CD4-positive, alpha-beta T cell treated with Interleukin-10 for 1 hour (primary cell): ENCODE measurements around the gene SPRR3.

Experiments used
- DNase-seq: peaks from one replicate; pipeline ENCODE4 v3.0.0-alpha.2; 2020

The SPRR3 gene, protein sequence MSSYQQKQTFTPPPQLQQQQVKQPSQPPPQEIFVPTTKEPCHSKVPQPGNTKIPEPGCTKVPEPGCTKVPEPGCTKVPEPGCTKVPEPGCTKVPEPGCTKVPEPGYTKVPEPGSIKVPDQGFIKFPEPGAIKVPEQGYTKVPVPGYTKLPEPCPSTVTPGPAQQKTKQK

DNA sequence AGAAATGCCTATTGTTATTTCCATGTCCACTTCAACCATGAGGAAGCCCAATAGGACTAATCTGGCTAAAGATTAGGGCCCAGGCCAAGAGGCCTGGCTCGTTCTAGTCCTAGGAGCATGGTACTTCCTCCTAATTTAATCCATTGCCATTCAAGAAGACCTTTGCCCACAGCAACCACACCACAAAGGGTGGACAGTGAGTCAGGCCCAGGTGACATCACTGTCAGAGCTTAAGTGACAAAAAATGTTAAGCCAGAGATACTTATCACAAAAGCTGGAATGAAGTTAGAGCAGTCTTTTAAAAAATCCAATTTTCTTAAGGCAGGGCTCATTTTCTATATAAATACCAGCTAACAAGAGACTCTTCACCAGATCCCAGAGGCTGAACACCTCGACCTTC lies at the start of gene SPRR3:
Gene SPRR3, plus strand, starts transcription at position 368 of the 400 bp plus-strand sequence. CDS start 1,272 bp downstream, outside the sequence.
- DNase-seq: no peak

DNA sequence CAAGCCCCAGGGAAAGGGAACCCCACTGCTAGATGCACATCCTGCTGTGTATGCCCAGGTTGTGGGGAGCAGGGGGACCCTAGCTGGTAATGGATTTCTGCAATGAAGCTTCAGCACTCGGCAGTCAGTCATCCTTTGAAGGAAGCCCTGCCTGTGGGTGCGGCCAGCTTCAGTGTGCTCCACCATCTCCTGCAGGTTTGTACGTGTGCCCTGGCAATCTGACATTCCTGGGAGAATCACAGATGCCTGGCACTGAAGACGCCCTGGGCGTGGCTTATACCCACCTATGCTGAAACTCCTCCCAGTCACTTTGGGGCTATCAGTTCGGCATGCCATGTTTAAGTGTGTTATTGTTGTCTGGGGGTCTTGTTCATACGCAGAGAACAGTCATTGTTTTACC lies 47.8 kb upstream of the SPRR3 start:
- no peak for DNase-seq

DNA sequence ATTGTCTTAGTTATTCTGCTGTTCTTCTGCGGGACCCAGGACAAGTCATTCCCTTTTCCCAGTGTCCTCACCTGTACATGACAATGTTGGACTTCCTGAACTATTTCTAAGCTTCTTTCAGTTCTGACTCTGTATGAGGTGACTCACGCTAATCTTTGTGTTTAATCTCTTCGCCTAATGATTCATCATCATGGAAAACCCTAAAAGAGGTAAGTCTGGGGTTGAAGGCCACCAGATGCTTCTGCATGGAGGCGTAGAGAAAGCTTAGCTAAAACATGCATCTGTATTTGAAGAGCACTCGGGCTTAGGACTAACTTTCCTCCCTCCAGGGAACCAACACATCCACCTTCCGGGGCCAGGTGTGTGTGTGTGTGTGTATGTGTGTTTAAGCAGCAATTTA lies 47.1 kb upstream of the SPRR3 start:
- no peak for DNase-seq

DNA sequence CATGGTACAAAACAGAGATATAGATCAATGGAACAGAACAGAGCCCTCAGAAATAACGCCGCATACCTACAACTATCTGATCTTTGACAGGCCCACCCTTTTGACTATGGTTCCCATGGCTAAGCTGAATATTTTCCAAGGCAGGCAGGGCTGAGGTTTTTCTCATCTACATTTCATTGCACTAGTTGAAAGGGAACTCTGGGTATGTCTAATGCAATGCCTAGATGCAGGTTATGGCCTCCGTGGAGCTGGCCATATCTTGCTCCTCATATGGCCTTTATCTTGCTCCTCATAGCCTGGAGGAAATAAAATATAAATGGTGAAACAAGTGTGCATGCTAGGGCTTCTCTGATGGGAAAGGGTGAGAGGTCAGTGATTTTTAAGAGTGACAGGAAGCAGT lies 44.0 kb upstream of the SPRR3 start:
- DNase-seq: no peak

DNA sequence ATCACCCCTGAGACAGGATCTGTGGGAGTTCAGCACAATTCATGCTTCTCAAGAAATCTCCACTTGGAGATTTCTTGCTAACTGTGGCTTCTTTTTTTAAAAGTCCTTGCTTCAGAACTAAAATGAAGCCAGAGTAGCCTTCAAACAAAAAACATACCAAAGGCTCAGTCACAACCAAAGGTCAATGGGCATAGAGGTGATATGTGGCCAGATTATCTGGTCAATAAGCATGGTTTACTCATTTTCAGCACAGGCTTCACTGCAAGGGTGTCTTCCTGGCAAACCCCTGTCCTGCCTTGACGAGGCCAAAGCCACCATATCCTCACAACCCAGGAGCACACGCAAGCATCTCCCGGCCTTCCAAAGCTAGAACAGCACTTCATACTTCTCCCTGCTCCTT lies 42.3 kb upstream of the SPRR3 start:
- no peak for DNase-seq

DNA sequence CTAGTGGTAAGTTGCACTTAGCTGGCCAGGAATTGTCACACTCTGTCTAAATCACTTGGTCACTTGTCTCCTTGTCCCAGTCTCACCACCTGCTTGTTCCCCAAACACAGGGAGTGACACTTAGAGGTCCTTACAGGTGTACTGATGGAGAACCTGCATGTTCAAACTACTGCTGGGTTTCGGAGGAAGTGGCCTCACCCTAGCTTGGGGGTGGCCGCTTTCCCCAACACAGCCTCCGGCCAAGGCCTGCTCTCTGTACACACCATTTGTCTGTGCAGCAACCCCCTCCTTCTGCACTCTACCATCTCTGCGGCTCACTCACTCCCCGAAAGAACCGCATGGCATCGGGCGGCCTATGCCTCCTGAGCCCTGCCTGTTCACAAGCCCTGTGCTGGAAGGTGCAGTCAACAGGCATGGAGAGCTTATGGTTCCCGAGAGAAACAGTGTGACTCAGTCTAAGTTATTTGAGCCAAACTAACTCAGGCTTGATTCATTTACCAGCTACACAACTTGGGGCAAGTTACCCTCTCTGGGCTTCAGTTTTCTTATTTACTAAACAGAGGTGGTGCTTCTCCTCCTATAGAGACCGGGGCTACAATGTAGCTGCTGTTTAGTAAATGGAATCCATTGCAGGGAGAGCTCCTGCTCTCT lies 41.6 kb upstream of the SPRR3 start:
- DNase-seq: no peak

DNA sequence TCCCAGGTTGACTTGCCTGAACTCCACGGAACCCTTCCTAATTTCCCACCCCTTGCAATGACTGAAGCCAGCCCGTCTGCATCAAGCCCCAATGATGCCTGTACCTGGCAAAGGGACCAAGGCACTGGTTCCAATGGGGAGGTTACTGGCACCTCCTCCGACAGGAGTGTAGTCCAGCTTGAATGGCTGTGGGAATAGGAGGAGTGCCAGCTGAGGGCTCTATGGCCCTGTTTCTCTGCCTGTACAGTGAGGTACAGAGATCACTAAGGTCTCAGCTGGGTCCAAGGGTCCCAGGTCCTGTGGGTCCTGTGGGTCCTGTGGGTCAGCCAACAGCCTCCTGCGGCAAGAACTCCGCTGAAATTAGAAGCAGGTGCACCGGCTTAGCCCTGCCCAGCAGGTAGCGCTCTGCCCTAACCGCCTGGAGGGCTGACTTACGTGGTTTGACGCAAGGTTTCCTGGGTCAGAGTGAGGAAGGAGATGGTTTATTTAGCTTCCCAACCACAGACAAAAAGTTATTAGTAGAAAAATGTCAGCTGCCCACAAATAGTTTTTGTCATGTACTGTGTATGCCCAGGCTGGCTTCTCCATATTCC lies 41.0 kb upstream of the SPRR3 start:
- no peak for DNase-seq

DNA sequence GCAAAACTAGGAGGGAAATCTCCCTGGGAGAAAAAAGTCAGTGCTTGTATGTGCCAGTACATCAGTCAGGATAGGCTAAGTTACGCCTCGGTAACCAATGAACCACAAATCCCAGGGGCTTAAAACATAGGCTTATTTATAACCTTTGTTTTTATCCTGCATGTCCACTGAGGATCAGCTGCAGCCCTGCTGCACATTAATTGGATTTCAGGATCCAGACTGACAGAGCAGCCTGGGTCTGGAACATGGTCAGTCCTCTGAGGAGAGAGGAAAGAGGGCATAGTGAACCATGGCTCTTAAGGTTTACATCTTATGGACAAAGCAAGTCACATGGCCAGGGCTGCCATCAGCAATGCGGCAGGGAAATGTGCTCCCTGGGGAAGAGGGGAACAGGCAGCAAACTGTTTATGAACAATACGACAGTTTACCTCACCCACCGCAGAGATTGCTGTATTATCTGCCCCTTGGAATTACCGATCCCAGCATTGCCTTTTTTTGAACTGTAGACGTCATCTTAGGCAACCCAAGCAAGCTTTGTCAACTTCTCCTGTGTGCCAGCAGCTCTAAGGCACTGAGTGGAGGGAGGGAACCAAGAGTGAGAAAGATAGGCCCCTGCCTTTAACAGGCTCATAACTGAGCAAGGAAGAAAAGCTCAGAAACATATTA lies 40.2 kb upstream of the SPRR3 start:
- DNase-seq: no peak

DNA sequence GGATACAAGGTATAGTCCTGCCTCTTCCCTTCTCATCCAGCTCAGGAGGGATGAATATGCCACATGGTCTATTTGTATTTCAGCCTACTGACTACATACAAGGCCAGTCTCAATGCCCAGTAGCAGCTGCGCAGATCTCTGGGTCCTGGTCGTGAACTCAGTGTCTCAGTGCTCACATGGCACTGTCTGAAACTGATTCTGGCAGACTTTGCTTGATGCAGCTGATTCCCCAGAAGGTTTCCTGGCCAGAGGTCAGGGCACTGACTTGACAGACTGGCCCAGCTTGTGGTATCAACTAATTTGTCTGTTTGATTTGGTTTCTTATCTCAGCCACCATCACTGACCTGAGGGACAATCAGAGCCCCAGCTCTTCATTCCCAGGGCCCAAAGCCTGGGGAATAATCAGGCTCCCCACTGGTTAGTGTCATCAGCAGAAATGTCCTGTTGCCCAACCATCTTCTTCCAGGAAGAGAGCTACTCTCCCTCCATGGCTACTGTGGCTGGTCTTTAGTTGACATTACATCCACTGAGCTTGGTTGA lies 38.6 kb upstream of the SPRR3 start:
- DNase-seq: no peak

DNA sequence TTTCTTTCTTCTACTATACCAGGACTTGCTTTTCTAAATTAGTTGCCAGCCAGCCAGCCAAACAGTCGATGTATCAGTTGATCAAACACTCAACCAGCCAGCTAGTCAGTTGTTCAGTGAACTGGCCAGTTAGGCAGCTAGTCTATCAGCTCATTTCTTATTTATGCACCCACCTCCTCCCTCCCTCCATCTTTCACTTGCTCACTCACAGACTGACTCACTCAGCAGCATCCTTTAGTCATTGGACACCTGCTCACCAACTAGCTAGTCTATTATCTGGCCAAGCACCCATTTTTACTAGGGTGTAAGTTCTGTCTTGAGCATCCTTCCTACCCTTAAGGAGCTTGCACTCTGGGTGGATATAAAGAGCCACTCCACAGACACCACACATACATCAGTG lies 37.0 kb upstream of the SPRR3 start:
- no peak for DNase-seq

DNA sequence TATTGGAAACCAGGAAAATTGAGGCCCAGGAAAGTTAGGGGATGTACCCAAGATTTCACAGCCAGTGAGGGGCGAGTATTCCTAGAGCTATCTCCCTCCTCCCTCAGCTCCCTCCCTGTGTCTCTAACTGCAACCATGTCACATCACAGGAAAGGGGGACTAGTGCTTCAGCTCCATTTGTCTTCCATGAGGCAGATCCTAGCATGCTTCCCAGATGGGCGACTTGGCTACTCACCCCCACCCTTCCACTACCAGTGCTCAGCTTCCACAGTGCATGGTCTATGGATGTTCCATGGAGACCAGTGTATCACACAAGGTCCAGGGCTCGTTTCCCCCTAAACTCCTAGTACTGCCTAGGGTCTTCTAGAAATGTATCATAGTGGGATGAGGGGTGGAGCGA lies 35.7 kb upstream of the SPRR3 start:
- DNase-seq: no peak

DNA sequence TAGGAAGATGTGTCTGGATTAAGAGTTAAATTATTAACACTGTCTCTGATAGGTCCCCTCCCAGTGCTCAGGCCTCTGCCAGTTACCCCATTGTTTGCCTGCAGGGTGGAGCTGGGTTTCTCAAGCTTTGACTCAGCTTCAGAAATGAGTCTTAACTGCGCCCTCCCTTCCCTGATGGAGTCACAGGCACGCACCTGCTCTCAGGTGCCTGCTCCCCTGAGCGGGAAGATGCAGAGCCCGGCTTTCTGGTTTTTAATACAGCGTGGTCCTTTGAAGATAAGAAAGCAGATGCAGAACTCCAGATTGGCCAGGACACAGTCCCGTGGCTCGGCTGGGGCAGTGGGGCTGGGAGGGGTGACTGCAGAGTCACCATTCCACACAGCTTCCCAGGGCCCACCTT lies 34.3 kb upstream of the SPRR3 start:
- DNase-seq: no peak

DNA sequence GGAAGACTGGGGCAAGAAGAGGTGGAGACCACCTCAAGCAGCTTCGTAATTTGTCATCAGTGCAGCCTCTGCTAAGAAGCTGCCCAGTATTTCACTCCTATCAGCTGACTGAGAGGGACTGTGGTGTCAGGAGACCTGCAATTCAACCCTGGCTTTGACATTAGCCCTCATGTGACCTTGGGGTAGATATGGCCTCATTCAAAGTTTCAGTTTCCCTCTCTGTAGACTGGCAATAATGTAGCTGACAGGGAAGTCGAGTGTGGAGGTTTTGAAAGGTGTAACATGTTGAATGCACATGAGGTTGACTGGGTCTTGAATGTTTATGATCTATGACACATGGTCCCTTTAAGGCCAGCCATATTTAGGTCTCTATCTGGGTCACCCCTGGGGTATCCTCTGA lies 33.3 kb upstream of the SPRR3 start:
- no peak for DNase-seq

DNA sequence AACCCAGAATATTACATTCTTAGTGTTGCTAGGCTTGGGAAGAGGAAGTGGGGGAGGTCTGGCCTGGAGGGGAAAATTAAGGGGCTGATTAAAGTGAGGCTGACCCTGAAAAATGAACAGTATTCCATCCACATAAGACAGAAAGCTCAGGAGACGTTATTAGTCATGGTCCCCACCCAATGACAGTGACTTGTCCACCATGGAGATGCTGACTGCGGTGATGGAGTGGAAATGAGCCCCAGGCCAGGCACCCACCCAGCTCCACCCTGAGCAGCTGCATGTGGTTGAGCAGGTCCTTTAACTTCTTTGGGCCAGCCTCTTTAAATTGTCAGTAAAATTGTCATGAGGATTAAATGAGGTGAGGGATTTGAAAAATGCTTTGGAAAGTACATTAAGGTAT lies 32.5 kb upstream of the SPRR3 start:
- DNase-seq: no peak

DNA sequence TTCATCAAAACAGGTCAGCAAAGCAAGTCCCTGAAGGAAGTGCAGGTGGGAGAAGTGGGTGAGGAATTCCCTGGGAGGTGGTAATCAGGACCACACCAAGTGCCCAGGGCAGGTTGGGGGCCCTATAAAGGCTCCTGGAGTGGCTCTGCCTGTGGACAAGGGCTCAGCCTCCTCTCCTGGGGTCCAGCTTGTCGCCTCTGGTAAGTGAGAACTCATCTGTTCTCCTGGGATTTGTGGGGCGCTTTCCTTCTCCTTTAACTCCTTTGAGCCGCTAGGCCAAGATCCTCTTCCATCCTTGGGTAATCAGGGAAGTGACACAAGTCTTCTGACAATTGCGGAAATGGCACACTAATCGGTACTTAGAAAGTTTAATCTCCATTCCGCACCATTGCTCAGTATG lies 31.1 kb upstream of the SPRR3 start, which contains the start of gene SPRR4:
Gene SPRR4, plus strand, starts transcription at position 154 of the 400 bp plus-strand sequence. CDS start 1,243 bp downstream, outside the sequence.
- no peak for DNase-seq

DNA sequence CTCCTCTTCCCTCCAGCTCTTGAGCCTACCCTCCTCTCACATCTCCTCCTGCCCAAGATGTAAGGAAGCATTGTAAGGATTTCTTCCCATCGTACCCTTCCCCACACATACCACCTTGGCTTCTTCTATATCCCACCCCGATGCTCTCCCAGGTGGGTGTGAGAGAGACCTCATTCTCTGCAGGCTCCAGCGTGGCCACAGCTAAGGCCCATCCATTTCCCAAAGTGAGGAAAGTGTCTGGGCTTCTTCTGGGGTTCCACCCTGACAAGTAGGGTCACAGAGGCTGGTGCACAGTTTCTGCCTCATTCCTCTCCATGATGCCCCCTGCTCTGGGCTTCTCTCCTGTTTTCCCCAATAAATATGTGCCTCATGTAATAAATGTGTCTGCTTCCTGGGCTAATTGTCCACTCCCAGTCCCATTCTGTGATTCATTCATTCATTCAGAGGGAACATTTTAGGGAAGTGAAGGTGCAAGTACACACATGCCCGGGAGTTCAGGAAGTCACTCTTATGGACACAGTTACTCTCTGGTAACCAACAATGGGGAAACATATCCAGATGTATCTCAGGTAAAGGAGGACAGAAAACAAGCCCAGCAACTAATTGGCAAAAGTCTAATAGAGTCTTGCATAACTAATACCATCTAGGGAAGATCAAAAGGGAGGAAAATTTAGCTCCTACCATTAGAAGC lies 29.2 kb upstream of the SPRR3 start:
- no peak for DNase-seq

DNA sequence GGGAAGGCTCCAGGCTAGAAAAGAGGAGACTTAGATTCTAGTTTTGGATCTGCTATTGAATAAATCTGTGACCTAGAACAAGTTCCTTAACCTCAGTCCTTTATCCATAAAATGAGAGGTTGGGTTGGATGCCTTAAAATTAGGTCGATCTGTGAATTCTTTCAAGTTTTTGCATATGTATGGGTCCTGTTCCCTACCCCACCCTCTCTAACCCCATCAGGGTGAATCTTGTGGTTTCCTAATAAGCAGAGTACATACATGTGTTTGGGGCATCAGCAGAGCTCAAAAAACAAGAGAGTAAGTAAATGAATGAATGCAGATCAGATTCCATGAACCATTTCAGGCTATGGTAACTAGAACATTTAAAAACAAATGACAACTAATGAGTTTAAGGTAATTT lies 24.9 kb upstream of the SPRR3 start:
- DNase-seq: no peak

DNA sequence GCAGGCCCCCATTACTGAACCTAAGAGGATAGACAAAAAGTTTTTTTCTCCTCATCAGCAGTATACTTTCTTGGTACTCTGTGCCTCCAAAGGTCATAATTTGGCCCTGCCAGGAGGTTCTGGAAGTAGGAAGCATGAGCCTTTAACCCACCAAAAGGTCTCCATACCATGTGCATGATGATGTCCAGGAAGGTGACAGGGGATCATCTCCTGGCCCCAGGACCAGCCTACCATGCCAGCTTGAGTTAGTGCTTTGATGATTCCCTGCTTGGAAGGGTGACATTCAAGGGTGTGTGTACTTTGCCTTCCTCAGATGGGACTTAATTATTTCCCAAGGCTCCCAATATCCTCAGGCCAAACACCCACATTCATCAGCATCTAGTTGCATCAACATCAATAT lies 23.9 kb upstream of the SPRR3 start:
- no peak for DNase-seq

DNA sequence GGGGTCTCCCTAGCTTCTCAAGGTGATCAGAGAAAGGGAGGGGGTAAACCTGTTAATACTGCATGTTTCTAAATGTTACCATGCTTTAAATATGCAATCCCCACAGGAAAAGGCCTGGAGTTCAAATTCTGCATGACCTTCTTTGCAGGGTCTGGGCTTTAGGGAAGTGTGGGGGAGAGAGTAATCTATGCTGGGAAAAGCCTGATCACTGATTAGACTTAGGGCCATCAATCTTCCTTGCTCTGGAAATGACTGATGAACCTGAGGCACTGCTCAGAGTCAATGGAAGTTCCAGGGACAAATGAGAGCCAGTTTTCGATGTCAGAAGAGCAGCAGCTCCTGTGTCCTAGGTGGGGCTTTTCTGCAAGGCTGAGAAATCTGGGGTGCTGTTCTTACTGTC lies 20.9 kb upstream of the SPRR3 start:
- no peak for DNase-seq

DNA sequence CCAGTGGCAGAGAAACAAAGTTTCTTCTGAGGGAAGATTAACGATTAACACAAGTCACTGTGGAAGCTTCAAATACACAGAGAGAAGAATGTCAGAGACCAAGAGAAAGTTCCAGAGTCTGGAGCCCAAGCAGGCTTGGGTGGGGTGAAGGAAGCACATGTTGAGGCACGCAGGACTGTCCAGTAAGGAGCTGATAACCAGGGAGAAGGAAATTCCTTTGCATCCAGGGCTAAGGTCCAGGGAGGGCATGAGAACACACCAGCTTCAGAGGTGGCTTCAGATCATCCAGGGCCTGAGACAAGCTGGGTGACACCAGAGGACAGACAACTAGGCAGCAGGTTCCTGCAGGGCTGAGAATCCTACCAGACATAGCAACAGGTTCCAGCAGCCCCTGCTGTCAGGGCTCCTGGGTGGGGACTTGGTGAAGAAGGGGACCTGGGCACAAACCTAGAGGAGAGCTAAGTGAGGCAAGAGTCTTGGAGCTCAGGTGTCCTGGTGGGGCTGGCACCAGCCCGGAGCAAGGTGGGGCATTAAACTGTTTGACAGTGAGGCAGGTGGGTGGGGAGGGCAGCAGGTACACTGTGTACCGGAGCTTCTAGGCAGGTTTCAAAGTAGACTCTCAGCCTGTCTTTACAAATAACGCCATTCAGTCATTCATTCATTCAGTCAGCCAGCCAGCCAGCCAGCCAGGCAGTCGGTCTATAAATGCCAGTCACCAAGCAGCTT lies 20.2 kb upstream of the SPRR3 start:
- DNase-seq: no peak

DNA sequence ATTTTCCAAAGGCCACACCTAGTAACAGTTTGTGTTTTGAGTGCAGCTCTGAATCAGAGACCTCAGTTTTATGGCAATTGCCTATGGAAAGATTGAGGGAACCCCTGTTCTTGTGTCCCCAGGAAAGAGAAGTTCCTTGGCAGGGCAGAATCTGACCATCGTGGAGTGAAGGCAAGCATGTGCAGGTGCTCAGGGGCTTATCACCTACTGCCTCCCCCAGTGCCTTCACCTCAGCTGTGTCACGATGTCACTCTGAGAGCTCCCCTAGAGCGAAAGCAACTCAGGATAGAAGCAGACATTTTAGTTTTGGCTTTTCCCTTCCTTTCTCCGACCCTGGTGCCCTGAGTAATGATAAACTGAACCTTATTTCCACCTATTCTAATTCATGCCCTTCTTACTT lies 19.5 kb upstream of the SPRR3 start:
- no peak for DNase-seq

DNA sequence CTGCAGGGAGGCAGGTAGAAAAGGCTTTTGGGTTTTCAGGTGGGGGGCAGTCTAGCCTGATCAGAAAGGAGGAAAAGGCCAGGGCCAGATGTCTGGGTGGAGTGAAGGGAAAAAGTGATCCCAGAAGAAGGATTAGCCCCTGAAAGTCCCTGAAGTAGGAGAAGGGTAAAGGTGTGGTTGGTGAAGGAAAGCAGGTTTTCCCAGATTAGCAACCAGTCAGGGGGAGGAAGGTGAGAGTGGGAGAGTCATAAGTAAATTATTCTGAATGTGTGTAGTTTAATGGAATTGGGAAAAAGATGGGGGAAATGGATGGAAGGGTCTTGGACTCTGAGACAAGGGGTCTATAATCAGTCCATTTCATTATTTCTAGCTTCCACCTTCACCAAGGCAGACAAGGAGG lies 18.3 kb upstream of the SPRR3 start:
- DNase-seq: no peak

DNA sequence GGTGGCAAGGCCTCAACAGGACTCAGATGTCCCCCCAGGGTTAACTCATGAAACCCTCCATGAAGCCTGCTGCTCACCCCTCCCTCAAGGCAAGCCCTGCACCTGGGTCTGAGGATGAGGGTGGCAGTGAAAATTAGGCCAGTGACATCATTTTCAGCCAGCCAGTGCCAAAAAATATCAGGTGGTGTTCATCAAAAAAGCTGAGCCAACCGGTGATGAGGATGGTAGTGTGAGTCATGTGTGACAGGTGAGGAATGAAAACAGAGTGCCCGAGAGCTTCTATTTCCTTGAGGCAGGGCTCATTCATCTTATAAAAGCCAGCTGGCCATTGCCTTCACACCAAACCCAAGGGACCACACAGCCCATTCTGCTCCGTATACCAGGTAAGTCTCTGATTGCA lies 17.8 kb upstream of the SPRR3 start, which contains the start of gene SPRR1A:
Gene SPRR1A, plus strand, starts transcription at position 339 of the 400 bp plus-strand sequence. CDS start 1,150 bp downstream, outside the sequence.
- DNase-seq: no peak
